MCF 10A (cell line): ENCODE results near the gene FGD5. TPM values are rescaled to one million over a fixed set of nuclear protein-coding genes. Genes with fewer than 3 reads are reported as not detected.

Experiments used
- BruUV-seq: library from RNA; stranded (reverse); fragments of 400-500 nt; replicated peaks from 2 replicates; lab custom pipeline; 2021; lab: Mats Ljungman, UMichigan
- CTCF ChIA-PET: fragments of 300-600 bp; sonication (Branson Sonifier 250); formaldehyde crosslinking; extraction: SDS; loops from one replicate; lab custom pipeline; 2021; ENCODE audit warnings: antibody characterized with exemption, inconsistent platforms; lab: Yijun Ruan, JAX
- POLR2A ChIA-PET: fragments of 300-600, 350-650 bp; sonication (Branson Sonifier 250); formaldehyde crosslinking; extraction: SDS; loops from one replicate; lab custom pipeline; 2020; ENCODE audit warnings: antibody characterized with exemption, inconsistent platforms; lab: Yijun Ruan, JAX
- DNase-seq: peaks from one replicate; pipeline ENCODE4 v3.0.0-alpha.2; 2018; ENCODE audit not compliant: unreplicated experiment
- H3K27ac Mint-ChIP-seq: one replicate; pipeline ENCODE4 v1.8.0; 2022; ENCODE audit warnings: mild to moderate bottlenecking, low read depth, mixed read lengths; ENCODE audit not compliant: unreplicated experiment
- H3K27me3 Mint-ChIP-seq: one replicate; pipeline ENCODE4 v1.8.0; 2022; ENCODE audit warnings: mixed read lengths; ENCODE audit not compliant: insufficient read depth, unreplicated experiment
- H3K36me3 Mint-ChIP-seq: one replicate; pipeline ENCODE4 v1.8.0; 2022; ENCODE audit warnings: mild to moderate bottlenecking, moderate library complexity, mixed read lengths; ENCODE audit not compliant: insufficient read depth, unreplicated experiment
- H3K4me1 Mint-ChIP-seq: one replicate; pipeline ENCODE4 v1.8.0; 2022; ENCODE audit warnings: mixed read lengths; ENCODE audit not compliant: insufficient read depth, unreplicated experiment
- H3K4me3 Mint-ChIP-seq: one replicate; pipeline ENCODE4 v1.8.0; 2022; ENCODE audit warnings: mild to moderate bottlenecking, moderate library complexity, mixed read lengths; ENCODE audit not compliant: unreplicated experiment
- H3K9me3 Mint-ChIP-seq: one replicate; pipeline ENCODE4 v1.8.0; 2022; ENCODE audit warnings: mixed read lengths; ENCODE audit not compliant: unreplicated experiment
- CTCF ChIP-seq: fragments of 200-600 bp; IDR thresholded peaks from one replicate; pipeline ENCODE4 v1.8.0; 2022; ENCODE audit warnings: antibody characterized with exemption, mild to moderate bottlenecking; ENCODE audit not compliant: unreplicated experiment
- intact Hi-C: fragments of 100-400 bp; cut with micrococcal nuclease; formaldehyde crosslinking; loops from 2 replicates; pipeline ENCODE4 v1.14.1; 2022
- total RNA-seq: library from RNA; stranded (reverse); gene quantifications from 2 replicates; pipeline ENCODE4 v1.2.3, GENCODE V29; 2022

The FGD5 gene
- total RNA-seq, 1 experiment from 2014 or later = not detected

GRCh38 chr3:14774431-14774830 is 44.3 kb upstream of the FGD5 start:
- intact Hi-C loops = no loop called here
- no peaks in the 10 kb centered on the region for H3K4me1 Mint-ChIP-seq
- no peaks in the 10 kb centered on the region for H3K36me3 Mint-ChIP-seq
- H3K9me3 Mint-ChIP-seq = peaks cover 11% of the 10 kb centered on the region
- no peak overlapping the region for H3K27ac Mint-ChIP-seq
- no peak for DNase-seq
- no peaks in the 10 kb centered on the region for H3K27me3 Mint-ChIP-seq
- ChIA-PET CTCF (interaction anchor here (0.5 kb wide), 1 partner anchor 94 kb away, joined by 3 read pairs; no protein-coding TSS in a partner anchor), POLR2A (no interaction called here)
- BruUV-seq = no TSS peak
- no peak overlapping the region for H3K4me3 Mint-ChIP-seq
- TF ChIP-seq CTCF = no peak

GRCh38 chr3:14775011-14775410 is 43.8 kb upstream of the FGD5 start:
- BruUV-seq = no TSS peak
- Mint-ChIP-seq H3K27me3 (no peaks in the 10 kb centered on the region), H3K4me3 (no peak overlapping the region), H3K27ac (no peak overlapping the region), H3K4me1 (no peaks in the 10 kb centered on the region), H3K36me3 (no peaks in the 10 kb centered on the region), H3K9me3 (peaks cover 15% of the 10 kb centered on the region)
- no peak for TF ChIP-seq CTCF
- intact Hi-C loops = no loop called here
- ChIA-PET POLR2A (no interaction called here), CTCF (no interaction called here)
- no peak for DNase-seq

- H3K4me3 Mint-ChIP-seq = no peak overlapping the region
- no peak for TF ChIP-seq CTCF
- intact Hi-C loops = no loop called here
- no peak for DNase-seq
- H3K9me3 Mint-ChIP-seq = peaks cover 15% of the 10 kb centered on the region
- no TSS peak for BruUV-seq
- POLR2A ChIA-PET = no interaction called here
- CTCF ChIA-PET = no interaction called here
- H3K27me3 Mint-ChIP-seq = no peaks in the 10 kb centered on the region
- no peak overlapping the region for H3K27ac Mint-ChIP-seq
- H3K4me1 Mint-ChIP-seq = no peaks in the 10 kb centered on the region
- H3K36me3 Mint-ChIP-seq = no peaks in the 10 kb centered on the region
Measured at GRCh38 chr3:14775563-14775962, 43.2 kb upstream of the FGD5 start.

GRCh38 chr3:14779069-14779685 is 39.6 kb upstream of the FGD5 start:
- H3K4me1 Mint-ChIP-seq = no peaks in the 10 kb centered on the region
- ChIA-PET CTCF (no interaction called here), POLR2A (interaction anchor here (0.6 kb wide), 1 partner anchor 324 kb away, joined by 4 read pairs; no protein-coding TSS in a partner anchor)
- H3K27ac Mint-ChIP-seq = no peak overlapping the region
- H3K4me3 Mint-ChIP-seq = no peak overlapping the region
- no TSS peak for BruUV-seq
- no peak for DNase-seq
- no peaks in the 10 kb centered on the region for H3K36me3 Mint-ChIP-seq
- no peak for TF ChIP-seq CTCF
- H3K9me3 Mint-ChIP-seq = peaks cover 15% of the 10 kb centered on the region
- intact Hi-C loops = no loop called here
- no peaks in the 10 kb centered on the region for H3K27me3 Mint-ChIP-seq
